DND-41 (cell line): ENCODE data around the gene SFXN1.
"Not testable (repeated sequence)": the region's sequence is repeated elsewhere in the genome, so short reads cannot be mapped to it uniquely, and the experiment has no call there.

ENCODE experiments used
- ATAC-seq: fragments of 200-7000 bp; cut with Tn5 transposase; 3 replicates; pipeline ENCODE4 v1.9.1; 2021; ENCODE audit warnings: low read depth; ENCODE audit not compliant: insufficient read depth
- DNase-seq: peaks from one replicate; pipeline ENCODE4 v3.0.0-alpha.2; 2020
- H2AFZ ChIP-seq: 2 replicates; pipeline ENCODE4 v1.6.0; 2012; ENCODE audit warnings: low read depth, low read length
- H3K27ac ChIP-seq: 2 replicates; pipeline ENCODE4 v1.5.1; 2012; ENCODE audit warnings: low read length, inconsistent platforms
- H3K27me3 ChIP-seq: fragments of 200-600 bp; sonication (generic); 2 replicates; pipeline ENCODE4 v1.6.0; 2012; ENCODE audit warnings: low read length, mild to moderate bottlenecking, inconsistent platforms; ENCODE audit not compliant: insufficient read depth, poor library complexity
- H3K36me3 ChIP-seq: 2 replicates; pipeline ENCODE4 v1.5.1; 2012; ENCODE audit warnings: low read length, inconsistent platforms; ENCODE audit not compliant: insufficient read depth
- H3K4me1 ChIP-seq: 2 replicates; pipeline ENCODE4 v1.5.1; 2012; ENCODE audit warnings: mild to moderate bottlenecking, low read length; ENCODE audit not compliant: insufficient read depth
- H3K4me2 ChIP-seq: 2 replicates; pipeline ENCODE4 v1.6.0; 2012; ENCODE audit warnings: mild to moderate bottlenecking, moderate library complexity, low read length, inconsistent platforms; ENCODE audit not compliant: insufficient read depth
- H3K4me3 ChIP-seq, 2 experiments: fragments of 200-600 bp in 1 of 2; shearing (Covaris generic) in 1 of 2; 2 replicates each; pipeline ENCODE4 v1.5.1; 2012 to 2016; ENCODE audit warnings: inconsistent platforms in 2 of 2, low read length in 2 of 2, mild to moderate bottlenecking in 2 of 2, low read depth in 1 of 2, moderate library complexity in 1 of 2
- H3K79me2 ChIP-seq: 2 replicates; pipeline ENCODE4 v1.6.0; 2012; ENCODE audit warnings: low read length, inconsistent platforms; ENCODE audit not compliant: insufficient read depth
- H3K9ac ChIP-seq: 2 replicates; pipeline ENCODE4 v1.6.0; 2012; ENCODE audit warnings: low read depth, mild to moderate bottlenecking, inconsistent platforms, low read length, moderate library complexity
- H3K9me3 ChIP-seq: 2 replicates; pipeline ENCODE4 v1.5.1; 2012; ENCODE audit warnings: low read length, moderate library complexity, mild to moderate bottlenecking, inconsistent platforms; ENCODE audit not compliant: insufficient read depth, severe bottlenecking
- H4K20me1 ChIP-seq: 2 replicates; pipeline ENCODE4 v1.6.0; 2012; ENCODE audit warnings: low read length; ENCODE audit not compliant: insufficient read depth
- EZH2 ChIP-seq: IDR thresholded peaks from 3 replicates; pipeline ENCODE4 v1.6.1; 2012; ENCODE audit warnings: borderline replicate concordance, low read depth, mild to moderate bottlenecking, moderate library complexity, low read length, inconsistent platforms; ENCODE audit not compliant: severe bottlenecking
- TF ChIP-seq, protein P1 (sequence below): IDR thresholded peaks from 2 replicates; pipeline ENCODE4 v1.5.1; 2012; ENCODE audit warnings: borderline replicate concordance, low read length, moderate library complexity, mild to moderate bottlenecking; ENCODE audit not compliant: poor library complexity, severe bottlenecking; ENCODE audit errors: extremely low read depth

Gene SFXN1

DNA sequence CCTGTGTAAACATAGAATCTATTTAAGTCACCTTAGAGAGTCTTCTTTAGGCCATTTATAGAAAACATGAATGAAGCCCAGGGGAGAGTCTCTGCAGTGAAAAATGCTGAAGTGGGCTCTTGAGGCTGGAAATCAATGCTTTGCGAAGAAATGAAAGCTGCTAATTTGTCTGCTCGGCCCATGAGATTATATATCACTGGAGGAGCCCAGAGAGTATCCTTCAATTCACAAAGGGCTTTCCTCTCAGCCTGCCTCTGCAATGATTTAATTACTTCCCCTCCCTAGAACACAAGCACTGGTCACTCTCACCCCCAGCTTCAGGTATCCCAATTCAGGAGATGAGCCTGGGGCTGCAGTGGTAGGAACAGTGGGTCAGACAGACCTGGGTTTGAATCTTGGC, 26.2 kb upstream of the SFXN1 start:
- no peaks in the 10 kb centered on the region for H3K79me2 ChIP-seq
- H3K4me3 ChIP-seq = no peak overlapping the region
- H2AFZ ChIP-seq = no peak overlapping the region
- H3K27ac ChIP-seq = no peak overlapping the region
- peaks cover 24% of the 10 kb centered on the region for H3K27me3 ChIP-seq
- no peaks in the 10 kb centered on the region for H3K9me3 ChIP-seq
- H4K20me1 ChIP-seq = no peaks in the 10 kb centered on the region
- no peak overlapping the region for H3K4me2 ChIP-seq
- H3K4me1 ChIP-seq = no peaks in the 10 kb centered on the region
- DNase-seq (no peak), ATAC-seq (no peak)
- TF ChIP-seq EZH2 = no peak
- TF ChIP-seq, protein P1, sequence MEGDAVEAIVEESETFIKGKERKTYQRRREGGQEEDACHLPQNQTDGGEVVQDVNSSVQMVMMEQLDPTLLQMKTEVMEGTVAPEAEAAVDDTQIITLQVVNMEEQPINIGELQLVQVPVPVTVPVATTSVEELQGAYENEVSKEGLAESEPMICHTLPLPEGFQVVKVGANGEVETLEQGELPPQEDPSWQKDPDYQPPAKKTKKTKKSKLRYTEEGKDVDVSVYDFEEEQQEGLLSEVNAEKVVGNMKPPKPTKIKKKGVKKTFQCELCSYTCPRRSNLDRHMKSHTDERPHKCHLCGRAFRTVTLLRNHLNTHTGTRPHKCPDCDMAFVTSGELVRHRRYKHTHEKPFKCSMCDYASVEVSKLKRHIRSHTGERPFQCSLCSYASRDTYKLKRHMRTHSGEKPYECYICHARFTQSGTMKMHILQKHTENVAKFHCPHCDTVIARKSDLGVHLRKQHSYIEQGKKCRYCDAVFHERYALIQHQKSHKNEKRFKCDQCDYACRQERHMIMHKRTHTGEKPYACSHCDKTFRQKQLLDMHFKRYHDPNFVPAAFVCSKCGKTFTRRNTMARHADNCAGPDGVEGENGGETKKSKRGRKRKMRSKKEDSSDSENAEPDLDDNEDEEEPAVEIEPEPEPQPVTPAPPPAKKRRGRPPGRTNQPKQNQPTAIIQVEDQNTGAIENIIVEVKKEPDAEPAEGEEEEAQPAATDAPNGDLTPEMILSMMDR = no peak
- H3K9ac ChIP-seq = no peak overlapping the region
- no peaks in the 10 kb centered on the region for H3K36me3 ChIP-seq

DNA sequence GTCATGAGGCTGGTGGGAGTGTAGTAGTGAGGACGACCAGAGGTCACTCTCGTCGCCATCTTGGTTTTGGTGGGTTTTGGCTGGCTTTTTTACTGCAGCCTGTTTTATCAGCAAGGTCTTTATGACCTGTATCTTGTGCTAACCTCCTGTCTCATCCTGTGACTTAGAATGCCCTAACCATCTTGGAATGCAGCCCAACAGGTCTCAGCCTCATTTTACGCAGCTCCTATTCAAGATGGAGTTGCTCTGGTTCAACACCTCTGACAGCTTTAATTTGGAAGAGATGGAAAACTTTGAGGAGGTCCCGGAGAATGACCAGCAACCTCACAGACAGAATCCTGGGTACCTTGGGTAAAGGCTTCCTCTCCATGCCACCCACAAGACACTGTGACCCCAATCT, 24.0 kb upstream of the SFXN1 start:
- not testable (repeated sequence) for H3K9me3 ChIP-seq, ATAC-seq, H2AFZ ChIP-seq, DNase-seq, H3K4me1 ChIP-seq, H3K4me3 ChIP-seq, H3K9ac ChIP-seq, H3K36me3 ChIP-seq, H3K4me2 ChIP-seq, H3K27ac ChIP-seq, H4K20me1 ChIP-seq, H3K79me2 ChIP-seq
- H3K27me3 ChIP-seq = peaks cover 24% of the 10 kb centered on the region

DNA sequence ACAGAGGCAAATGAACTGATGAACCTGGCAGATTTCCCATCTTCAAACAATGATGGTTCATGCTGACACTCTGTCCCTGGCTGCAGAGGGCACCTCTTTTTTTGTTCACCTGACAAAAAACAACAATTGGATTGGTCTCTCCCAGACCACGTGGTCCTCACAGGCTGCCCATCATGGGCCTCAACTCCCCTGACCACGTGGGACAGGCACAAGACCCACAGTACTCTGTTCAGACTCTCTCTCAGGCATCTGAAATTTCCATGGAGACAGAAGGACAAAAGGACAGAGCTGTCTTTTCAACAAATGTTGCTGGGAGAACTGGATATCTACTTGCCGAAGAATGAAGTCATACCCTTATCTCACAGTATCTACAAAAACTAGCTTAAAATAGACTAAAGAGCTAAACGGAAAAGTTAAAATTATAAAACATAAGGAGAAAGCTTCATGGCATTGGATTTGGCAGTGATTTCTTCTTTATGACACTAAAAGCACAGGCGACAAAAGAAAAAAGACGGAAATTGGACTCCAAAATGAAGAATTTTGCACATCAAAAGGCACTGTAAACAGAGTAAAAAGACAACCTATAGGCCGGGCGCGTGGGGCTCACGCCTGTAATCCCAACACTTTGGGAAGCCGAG, 22.1 kb upstream of the SFXN1 start:
- Histone ChIP-seq H4K20me1 (no peaks in the 10 kb centered on the region), H3K27ac (no peak overlapping the region), H3K79me2 (no peaks in the 10 kb centered on the region), H3K4me1 (no peaks in the 10 kb centered on the region), H3K9me3 (no peaks in the 10 kb centered on the region), H3K4me3 (no peak overlapping the region), H3K36me3 (no peaks in the 10 kb centered on the region), H3K4me2 (no peak overlapping the region), H2AFZ (no peak overlapping the region), H3K27me3 (peaks cover 20% of the 10 kb centered on the region), H3K9ac (no peak overlapping the region)
- no peak for ATAC-seq
- no peak for DNase-seq
- TF ChIP-seq EZH2 = no peak
- TF ChIP-seq, protein P1 = no peak

DNA sequence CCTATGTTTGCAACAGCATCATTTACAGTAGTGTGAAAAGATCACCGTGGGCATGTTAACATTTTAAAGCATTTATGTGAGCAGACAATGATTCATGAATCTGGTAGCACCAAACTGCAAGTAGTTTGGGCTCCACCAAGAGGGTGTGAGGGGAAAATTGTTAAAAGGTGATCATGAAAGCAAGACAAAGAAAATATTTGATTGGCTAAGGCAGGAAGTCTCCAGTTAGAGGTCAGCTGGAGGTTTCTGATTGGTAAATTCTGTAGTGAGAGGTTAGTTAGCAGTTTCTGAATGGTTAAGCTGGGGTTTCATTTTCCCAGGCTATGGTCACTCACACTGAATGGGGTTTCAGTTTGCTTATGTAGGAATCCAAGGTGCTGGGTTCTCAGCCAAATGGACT, 20.9 kb upstream of the SFXN1 start:
- Histone ChIP-seq H3K79me2 (no peaks in the 10 kb centered on the region), H4K20me1 (no peaks in the 10 kb centered on the region), H3K27me3 (peaks cover 11% of the 10 kb centered on the region), H2AFZ (no peak overlapping the region), H3K4me2 (no peak overlapping the region), H3K27ac (no peak overlapping the region), H3K36me3 (no peaks in the 10 kb centered on the region), H3K9ac (no peak overlapping the region), H3K4me3 (no peak overlapping the region), H3K4me1 (no peaks in the 10 kb centered on the region), H3K9me3 (no peaks in the 10 kb centered on the region)
- no peak for DNase-seq
- no peak for ATAC-seq
- TF ChIP-seq EZH2 = no peak
- TF ChIP-seq, protein P1 = no peak
